Activated T-helper 17 cell treated with anti-CD3 and anti-CD28 coated beads, Interleukin-2, amount 50 U/mL, for 72 hours (primary cell): ENCODE measurements around the gene MRPL28. TPM values are rescaled to one million over a fixed set of nuclear protein-coding genes. Genes with fewer than 3 reads are reported as not detected.
"Not testable (repeated sequence)": the region's sequence is repeated elsewhere in the genome, so short reads cannot be mapped to it uniquely, and the experiment has no call there.

Experiments
- ATAC-seq: fragments of 150-1000 bp; cut with Tn5 transposase; replicated peaks from 2 replicates; pipeline ENCODE4 v1.10.0; 2021; ENCODE audit warnings: mild to moderate bottlenecking, moderate library complexity
- H3K27ac Mint-ChIP-seq: one replicate; pipeline ENCODE4 v1.8.0; 2022; ENCODE audit warnings: mixed read lengths
- H3K27me3 Mint-ChIP-seq: one replicate; pipeline ENCODE4 v1.8.0; 2022; ENCODE audit warnings: mixed read lengths
- H3K36me3 Mint-ChIP-seq: one replicate; pipeline ENCODE4 v1.8.0; 2022; ENCODE audit warnings: low read depth, mild to moderate bottlenecking, mixed read lengths
- H3K4me1 Mint-ChIP-seq: one replicate; pipeline ENCODE4 v1.8.0; 2022; ENCODE audit warnings: mixed read lengths
- H3K4me3 Mint-ChIP-seq: one replicate; pipeline ENCODE4 v1.8.0; 2022; ENCODE audit warnings: mild to moderate bottlenecking, mixed read lengths
- H3K9me3 Mint-ChIP-seq: one replicate; pipeline ENCODE4 v1.8.0; 2022; ENCODE audit warnings: mixed read lengths
- total RNA-seq, 2 donors: library from RNA; stranded (reverse); gene quantifications; one replicate each; pipeline ENCODE4 v1.2.3, GENCODE V29; 2022

MRPL28 gene
- total RNA-seq = 10 to 100 TPM; 63.4 to 86.2 TPM

DNA sequence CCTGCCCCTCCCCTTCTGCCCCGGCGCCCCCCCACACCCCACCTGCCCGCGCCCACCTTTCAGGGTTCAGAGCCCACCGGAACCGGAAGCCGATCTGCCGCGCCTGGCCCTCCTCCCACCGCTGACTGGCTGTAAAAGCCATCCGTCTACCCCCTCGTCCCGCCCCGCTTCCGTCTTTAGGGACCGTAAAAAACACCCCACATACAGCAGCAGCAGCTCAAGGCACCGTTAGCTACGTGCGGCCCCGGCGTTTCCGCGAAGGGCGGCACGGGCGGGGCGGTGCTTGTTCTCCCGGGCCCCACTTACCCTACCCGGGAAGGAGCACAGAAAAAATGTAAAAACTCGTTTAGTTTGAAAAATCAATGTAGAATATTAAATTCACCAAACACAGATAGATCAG is at the start of gene MRPL28:
Gene MRPL28, minus strand, starts transcription at position 96 of the 400 bp plus-strand sequence. CDS start 320 bp downstream, outside the sequence.
- Mint-ChIP-seq H3K27ac (peak within 1 kb of the TSS; percentile 99), H3K9me3 (no peaks in the 10 kb centered on the region), H3K27me3 (no peaks in the 10 kb centered on the region), H3K4me3 (peak within 1 kb of the TSS; percentile 92), H3K4me1 (peaks cover 6% of the 10 kb centered on the region), H3K36me3 (peaks cover 42% of the 10 kb centered on the region)
- ATAC-seq = peak; percentile 99

DNA sequence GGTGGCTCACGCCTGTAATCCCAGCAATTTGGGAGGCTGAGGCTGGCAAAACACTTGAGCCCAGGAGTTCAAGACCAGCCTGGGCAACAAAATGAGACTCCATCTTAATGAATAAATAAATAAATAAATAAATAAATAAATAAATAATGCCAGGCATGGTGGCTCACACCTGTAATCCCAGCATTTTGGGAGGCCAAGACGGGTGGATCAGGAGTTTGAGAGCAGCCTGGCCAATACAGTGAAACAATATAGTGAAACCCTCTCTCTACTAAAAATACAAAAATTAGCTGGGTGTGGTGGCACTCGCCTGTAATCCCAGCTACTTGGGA is 44.8 kb upstream of the MRPL28 start:
- H3K27ac Mint-ChIP-seq, ATAC-seq, H3K27me3 Mint-ChIP-seq, H3K9me3 Mint-ChIP-seq, H3K4me3 Mint-ChIP-seq, H3K36me3 Mint-ChIP-seq, H3K4me1 Mint-ChIP-seq: not testable (repeated sequence)

DNA sequence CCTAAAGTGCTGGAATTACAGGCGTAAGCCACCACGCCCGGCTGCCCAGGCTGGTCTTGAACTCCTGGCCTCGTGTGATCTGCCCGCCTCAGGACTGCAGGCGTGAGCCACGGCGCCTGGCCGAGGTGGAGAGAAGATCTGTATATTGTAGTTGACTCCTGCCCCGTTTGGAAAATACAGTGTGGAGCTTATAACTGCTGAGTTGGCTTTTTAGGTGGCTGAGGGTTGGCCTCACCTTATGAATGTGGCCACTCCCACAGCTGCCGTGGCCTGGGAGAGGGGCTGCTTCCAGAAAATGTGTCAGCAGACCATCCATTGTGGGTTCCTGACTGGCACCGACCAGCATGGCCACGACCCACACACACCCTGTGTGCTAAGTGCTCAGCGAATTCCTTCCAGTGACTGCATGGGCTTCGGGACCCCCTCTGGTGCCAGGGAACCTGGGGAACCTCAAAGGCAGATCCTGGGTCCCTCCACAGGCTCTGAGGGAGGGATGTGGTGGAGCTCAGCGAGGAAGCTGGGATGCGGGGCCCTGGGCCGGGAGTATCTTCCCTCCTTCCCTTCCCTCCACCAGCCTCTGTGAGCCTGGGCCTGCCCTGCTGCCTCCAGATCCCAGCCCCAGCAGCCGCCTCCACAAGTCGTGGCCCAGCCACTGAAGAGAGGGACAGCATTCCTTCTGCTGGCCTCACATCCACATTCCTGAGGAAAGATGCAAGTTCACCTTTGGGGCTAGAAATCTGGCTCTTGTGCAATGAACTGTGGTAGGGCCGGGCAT is 44.2 kb upstream of the MRPL28 start:
- Mint-ChIP-seq H3K27me3 (no peaks in the 10 kb centered on the region), H3K27ac (no peak overlapping the region), H3K9me3 (no peaks in the 10 kb centered on the region), H3K36me3 (no peaks in the 10 kb centered on the region), H3K4me1 (no peaks in the 10 kb centered on the region), H3K4me3 (no peak overlapping the region)
- no peak for ATAC-seq

DNA sequence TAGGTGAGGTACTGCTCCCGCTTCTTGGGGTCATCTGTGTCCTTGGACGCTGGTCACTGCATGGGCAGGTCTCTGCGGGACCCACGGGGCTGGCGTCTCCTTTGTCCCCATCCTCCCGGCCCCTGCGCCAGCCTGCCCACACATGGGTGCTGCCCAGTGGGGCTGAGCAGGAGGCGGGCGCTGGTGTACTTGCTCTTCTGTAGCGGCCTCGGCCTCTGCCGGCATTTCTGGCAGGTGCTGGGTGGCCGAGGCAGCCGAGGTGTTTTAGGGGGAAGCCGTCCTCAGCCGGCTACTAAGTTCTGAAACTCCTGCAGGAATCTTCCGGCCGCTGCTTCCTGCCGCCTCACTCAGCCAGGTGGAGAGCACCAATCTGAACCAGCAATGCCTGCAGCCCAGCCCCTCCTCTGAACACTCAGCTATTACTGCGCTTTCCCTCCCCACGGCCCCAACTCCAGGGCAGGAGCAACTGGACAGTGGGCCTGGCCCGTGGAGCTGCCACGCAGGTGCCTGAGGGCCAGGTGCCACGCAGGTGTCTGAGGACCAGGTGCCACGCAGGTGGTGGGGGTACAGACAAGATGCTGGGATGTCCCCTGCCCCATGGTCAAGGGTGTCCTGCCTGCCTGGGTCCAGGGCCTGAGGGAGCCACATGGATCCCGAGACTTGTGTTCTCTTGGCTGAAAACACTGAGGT is 41.4 kb upstream of the MRPL28 start:
- H3K9me3 Mint-ChIP-seq = no peaks in the 10 kb centered on the region
- H3K4me1 Mint-ChIP-seq = no peaks in the 10 kb centered on the region

DNA sequence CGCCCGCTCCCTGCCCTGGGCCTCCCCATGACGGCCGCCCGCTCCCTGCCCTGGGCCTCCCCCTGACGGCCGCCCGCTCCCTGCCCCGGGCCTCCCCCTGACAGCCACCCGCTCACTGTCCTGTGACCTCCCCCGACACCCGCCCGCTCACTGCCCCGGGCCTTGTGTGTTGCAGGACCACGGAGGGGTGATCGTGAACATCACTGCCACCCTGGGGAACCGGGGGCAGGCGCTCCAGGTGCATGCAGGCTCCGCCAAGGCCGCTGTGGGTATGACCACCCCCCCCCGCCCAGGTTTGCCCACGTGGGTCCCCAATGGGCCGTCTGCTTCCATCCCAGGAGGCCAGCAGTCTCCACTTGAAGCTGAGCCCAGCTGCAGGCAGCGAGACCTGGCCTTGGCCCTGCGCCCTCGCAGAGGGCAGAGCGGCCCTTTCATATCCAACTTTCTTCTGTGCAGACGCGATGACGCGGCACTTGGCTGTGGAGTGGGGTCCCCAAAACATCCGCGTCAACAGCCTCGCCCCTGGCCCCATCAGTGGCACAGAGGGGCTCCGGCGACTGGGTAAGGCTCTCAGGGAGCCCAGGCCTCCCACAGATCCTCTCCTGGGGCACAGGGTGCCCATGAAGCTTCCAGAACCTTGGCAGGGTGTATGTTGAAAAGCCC is 40.3 kb upstream of the MRPL28 start:
- no peaks in the 10 kb centered on the region for H3K9me3 Mint-ChIP-seq
- no peaks in the 10 kb centered on the region for H3K27me3 Mint-ChIP-seq
- no peaks in the 10 kb centered on the region for H3K4me1 Mint-ChIP-seq
- ATAC-seq = no peak
- H3K4me3 Mint-ChIP-seq = no peak overlapping the region
- H3K27ac Mint-ChIP-seq = no peak overlapping the region
- H3K36me3 Mint-ChIP-seq = no peaks in the 10 kb centered on the region

More for the DNA sequence above, 41.4 kb upstream of the MRPL28 start:
- ATAC-seq = no peak
- Mint-ChIP-seq H3K27ac (no peak overlapping the region), H3K27me3 (no peaks in the 10 kb centered on the region), H3K4me3 (no peak overlapping the region), H3K36me3 (no peaks in the 10 kb centered on the region)

DNA sequence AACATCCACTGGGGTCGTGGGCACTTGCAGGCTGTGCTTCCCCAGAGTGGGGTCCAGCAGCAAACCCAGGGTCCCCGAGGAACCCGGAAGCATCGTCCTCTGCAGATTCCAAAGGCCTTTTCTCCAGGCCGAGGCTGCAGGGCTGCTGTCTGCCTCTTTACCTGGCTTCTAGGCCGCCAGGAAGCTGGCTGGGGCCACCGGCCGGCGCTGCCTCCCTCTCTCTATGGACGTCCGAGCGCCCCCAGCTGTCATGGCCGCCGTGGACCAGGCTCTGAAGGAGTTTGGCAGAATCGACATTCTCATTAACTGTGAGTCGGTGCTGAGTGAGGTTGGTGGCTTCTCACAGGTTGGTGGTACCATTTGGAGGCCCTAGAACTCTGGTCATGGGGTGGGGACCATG is 36.9 kb upstream of the MRPL28 start:
- Mint-ChIP-seq H3K9me3 (no peaks in the 10 kb centered on the region), H3K27me3 (no peaks in the 10 kb centered on the region), H3K4me1 (no peaks in the 10 kb centered on the region), H3K4me3 (no peak overlapping the region), H3K36me3 (no peaks in the 10 kb centered on the region), H3K27ac (no peak overlapping the region)
- no peak for ATAC-seq

DNA sequence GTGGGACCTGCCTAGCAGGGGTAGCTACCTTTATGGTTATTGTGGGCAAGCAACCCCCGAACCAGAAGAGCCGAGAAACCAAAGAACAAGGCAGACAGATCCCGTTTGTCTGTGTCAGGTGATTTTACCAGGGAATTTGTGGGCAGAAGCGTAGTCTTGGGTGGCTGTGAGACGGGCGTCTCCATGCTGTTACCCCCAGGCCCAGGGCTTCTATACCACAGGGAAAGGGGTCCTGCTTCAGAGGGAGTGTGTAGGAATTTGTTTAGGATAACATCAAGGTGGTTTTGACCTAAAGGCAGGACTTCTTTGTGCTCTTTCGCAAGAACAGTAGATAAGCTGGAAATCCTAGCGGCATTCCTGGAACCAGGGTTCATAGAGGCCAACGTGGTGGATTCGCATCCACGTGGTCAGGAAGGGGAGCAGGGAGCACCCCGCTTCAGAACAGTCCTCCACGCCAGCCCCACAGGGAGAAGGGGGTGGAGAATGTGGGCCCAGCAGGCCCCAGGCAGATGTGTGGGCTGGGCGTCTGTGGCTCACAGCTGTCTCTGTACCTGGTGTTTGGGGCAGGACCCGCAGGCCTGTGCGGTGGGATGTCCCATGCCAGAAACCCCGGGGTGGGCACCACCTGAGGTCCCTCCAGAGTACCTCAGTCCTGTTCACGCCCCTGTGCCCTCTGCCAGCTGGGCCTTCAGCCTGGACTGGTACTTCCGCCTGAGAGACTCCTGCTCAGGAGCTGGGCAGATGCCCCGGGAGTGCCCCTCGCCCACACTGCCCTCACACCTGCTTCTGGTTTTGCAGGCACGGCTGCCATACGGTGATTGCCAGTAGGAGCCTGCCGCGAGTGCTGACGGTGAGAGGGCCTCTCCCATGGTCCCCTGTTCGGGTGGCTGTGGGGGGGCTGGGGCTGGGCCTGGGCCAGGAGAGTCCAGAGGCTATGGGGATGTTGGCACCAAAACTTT is 35.5 kb upstream of the MRPL28 start:
- no peak overlapping the region for H3K4me3 Mint-ChIP-seq
- no peaks in the 10 kb centered on the region for H3K36me3 Mint-ChIP-seq
- H3K27me3 Mint-ChIP-seq = no peaks in the 10 kb centered on the region
- no peak overlapping the region for H3K27ac Mint-ChIP-seq
- H3K4me1 Mint-ChIP-seq = no peaks in the 10 kb centered on the region
- no peak for ATAC-seq
- H3K9me3 Mint-ChIP-seq = no peaks in the 10 kb centered on the region

DNA sequence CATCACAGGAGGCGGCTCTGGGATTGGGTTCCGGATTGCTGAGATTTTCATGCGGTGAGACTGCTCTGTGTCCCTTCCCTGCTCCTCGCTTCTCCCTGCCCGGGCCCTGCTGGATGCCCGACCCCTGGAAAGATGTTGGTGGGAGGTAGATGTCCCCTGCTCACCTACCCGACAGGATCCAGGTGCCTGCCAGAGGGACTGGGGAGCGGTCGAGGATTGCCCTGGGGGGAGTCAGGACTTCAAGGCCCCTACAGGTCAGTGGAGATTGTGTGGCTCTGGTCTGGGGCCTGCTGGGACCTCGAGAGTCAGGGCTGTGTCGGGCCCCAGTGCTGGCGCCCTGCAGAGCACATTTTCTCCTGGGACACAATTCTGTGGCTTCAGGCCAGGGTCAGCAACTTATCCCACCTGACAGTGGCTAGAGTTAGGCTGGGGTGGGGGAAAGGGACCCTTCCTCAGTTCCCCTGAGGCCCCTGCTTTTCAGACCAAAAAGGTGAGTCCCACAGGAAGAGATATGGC is 34.7 kb upstream of the MRPL28 start:
- Mint-ChIP-seq H3K4me1 (peaks cover 5% of the 10 kb centered on the region), H3K36me3 (no peaks in the 10 kb centered on the region), H3K9me3 (no peaks in the 10 kb centered on the region), H3K4me3 (no peak overlapping the region), H3K27ac (no peak overlapping the region), H3K27me3 (no peaks in the 10 kb centered on the region)
- ATAC-seq = no peak

DNA sequence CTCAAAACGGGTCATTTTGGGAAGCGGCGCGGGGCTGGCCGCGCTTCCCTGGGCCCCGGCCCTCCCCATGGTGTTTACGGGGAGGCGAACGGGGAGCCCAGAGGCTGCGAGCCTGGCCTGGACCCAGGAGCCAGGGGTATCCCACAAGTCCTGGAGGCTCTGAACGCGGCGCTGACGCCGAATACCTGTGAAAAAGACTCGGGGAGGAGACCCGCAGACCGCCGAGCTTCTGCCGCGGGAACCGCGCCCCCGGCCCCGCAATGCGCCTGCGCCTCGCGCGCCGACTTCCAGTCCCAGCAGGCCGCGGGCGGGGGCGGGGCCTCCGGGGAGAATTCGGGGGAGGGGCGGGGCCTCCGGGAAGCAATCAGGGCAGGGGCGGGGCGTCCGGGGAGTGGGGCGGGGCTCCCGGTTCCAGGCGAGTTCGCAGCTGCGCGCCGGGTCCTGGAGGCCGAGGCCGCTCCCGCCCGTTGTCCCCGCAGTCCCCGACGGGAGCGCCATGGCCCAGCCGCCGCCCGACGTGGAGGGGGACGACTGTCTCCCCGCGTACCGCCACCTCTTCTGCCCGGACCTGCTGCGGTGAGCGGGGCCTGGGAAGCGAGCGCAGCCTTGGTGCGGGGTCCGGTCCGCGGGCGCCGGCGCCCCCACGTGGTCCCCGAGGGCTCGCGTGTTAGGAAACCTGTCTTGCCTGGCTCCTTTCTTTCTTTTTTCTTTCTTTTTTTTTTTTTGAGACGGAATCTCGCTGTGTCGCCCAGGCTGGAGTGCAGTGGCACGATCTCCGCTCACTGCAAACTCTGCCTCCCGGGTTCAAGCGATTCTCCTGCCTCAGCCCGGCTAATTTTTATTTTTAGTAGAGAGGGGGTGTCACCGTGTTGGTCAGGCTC is 31.4 kb upstream of the MRPL28 start, which contains the start of gene DECR2:
Gene DECR2, plus strand, starts transcription at position 418 of the 881 bp plus-strand sequence. Its CDS starts 79 bp downstream, at position 497.
- no peaks in the 10 kb centered on the region for H3K9me3 Mint-ChIP-seq
- H3K4me3 Mint-ChIP-seq = peak within 1 kb of the TSS; percentile 75
- H3K4me1 Mint-ChIP-seq = peaks cover 5% of the 10 kb centered on the region
- H3K36me3 Mint-ChIP-seq = no peaks in the 10 kb centered on the region
- H3K27ac Mint-ChIP-seq = peak within 1 kb of the TSS; percentile 20
- no peaks in the 10 kb centered on the region for H3K27me3 Mint-ChIP-seq
- ATAC-seq = peak; percentile 89

DNA sequence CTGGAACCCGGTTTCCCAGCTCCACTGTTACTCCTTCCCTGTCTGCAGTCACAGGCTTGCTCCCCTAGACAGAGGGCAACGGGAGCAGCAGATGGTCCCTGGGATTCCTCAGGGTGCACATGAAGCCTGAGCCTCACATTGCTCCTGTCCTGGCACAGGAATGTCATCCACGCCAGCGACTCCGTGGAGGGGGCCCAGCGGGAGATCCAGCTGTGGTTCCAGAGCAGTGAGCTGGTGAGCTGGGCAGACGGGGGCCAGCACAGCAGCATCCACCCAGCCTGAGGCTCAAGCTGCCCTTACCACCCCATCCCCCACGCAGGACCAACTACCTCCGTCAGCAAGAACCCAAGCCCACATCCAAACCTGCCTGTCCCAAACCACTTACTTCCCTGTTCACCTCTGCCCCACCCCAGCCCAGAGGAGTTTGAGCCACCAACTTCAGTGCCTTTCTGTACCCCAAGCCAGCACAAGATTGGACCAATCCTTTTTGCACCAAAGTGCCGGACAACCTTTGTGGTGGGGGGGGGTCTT is 29.8 kb upstream of the MRPL28 start:
- H3K9me3 Mint-ChIP-seq = no peaks in the 10 kb centered on the region
- H3K4me1 Mint-ChIP-seq = peaks cover 5% of the 10 kb centered on the region
- no peaks in the 10 kb centered on the region for H3K27me3 Mint-ChIP-seq
- H3K4me3 Mint-ChIP-seq = peak overlapping the region; percentile 75
- ATAC-seq = no peak
- H3K27ac Mint-ChIP-seq = peak overlapping the region; percentile 20
- no peaks in the 10 kb centered on the region for H3K36me3 Mint-ChIP-seq

DNA sequence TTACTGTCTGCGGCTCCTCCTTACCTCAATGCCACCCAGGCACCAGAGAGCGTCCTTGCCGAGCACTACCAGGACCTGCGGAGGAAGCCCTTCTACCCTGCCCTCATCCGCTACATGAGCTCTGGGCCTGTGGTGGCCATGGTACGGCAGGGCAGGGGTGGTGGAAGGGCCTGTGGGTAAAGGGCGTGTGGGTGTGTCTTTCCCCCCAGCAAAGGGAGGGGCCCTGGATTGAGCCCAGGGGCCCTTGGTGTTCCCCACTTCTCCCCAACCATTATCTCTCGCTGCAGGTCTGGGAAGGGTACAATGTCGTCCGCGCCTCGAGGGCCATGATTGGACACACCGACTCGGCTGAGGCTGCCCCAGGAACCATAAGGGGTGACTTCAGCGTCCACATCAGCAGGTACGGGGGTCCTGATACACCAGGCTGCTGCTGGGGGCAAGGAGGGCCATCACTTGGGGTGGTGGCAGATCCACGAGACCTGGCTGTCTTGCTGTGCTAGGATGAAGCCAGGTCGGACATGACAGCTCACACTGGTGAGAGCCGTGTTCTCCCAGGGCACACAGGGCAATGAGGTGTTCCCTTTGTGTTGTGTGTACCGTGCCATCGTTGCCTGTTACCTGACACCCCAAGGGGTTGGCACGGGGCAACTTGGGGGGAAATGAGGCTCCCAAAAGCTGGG is 29.1 kb upstream of the MRPL28 start:
- Mint-ChIP-seq H3K4me3 (no peak overlapping the region), H3K4me1 (peaks cover 5% of the 10 kb centered on the region), H3K36me3 (no peaks in the 10 kb centered on the region), H3K27ac (no peak overlapping the region), H3K27me3 (no peaks in the 10 kb centered on the region), H3K9me3 (no peaks in the 10 kb centered on the region)
- ATAC-seq = no peak

DNA sequence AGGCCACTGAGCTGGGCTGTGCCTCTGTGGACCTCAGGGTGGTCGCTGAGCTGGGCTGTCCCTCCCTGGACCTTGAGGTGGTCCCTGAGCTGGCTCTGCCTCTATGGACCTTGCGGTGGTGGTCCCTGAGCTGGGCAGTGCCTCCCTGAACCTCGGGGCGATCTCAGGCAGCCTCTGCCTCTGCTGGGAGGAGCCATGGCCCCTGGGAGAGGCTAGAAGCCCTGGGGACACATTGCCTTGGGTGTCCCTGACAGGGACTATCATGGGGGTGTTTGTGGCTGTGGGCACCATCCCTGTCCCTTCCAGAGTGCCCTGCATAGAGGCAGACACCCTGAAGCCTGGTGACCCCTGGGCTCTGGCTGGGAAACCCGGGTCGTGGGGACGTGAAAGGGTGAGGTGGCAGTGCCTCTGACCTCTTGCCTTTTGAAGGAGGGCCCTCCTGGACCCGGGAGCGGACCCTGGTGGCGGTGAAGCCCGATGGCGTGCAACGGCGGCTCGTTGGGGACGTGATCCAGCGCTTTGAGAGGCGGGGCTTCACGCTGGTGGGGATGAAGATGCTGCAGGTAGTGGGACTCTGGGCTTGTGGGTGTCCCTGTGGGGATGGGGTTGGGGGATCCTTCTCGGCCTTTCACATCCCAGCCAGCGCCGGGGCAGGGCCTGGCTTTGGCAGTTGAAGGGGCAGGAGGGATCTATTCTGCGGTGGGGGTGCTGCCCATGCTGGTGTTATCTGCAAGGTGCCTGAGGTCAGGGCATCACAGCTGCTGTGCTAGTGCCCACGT is 28.4 kb upstream of the MRPL28 start:
- peak overlapping the region; percentile 53 for H3K4me3 Mint-ChIP-seq
- ATAC-seq = no peak
- H3K4me1 Mint-ChIP-seq = peaks cover 5% of the 10 kb centered on the region
- no peaks in the 10 kb centered on the region for H3K36me3 Mint-ChIP-seq
- no peak overlapping the region for H3K27ac Mint-ChIP-seq
- H3K27me3 Mint-ChIP-seq = no peaks in the 10 kb centered on the region
- H3K9me3 Mint-ChIP-seq = no peaks in the 10 kb centered on the region
